ENCODE data around the gene RIOK3.

RIOK3 gene

GRCh38 chr18:23526501-23527063 is 73.5 kb downstream of the RIOK3 start:
- H3K4me3 Mint-ChIP-seq = no peak overlapping the region
- no peak for ATAC-seq
- peaks cover 25% of the 10 kb centered on the region for H3K4me1 Mint-ChIP-seq
- peaks cover 77% of the 10 kb centered on the region for H3K36me3 Mint-ChIP-seq
- no peaks in the 10 kb centered on the region for H3K9me3 Mint-ChIP-seq
- H3K27ac Mint-ChIP-seq = no peak overlapping the region
- H3K27me3 Mint-ChIP-seq = no peaks in the 10 kb centered on the region

DNA sequence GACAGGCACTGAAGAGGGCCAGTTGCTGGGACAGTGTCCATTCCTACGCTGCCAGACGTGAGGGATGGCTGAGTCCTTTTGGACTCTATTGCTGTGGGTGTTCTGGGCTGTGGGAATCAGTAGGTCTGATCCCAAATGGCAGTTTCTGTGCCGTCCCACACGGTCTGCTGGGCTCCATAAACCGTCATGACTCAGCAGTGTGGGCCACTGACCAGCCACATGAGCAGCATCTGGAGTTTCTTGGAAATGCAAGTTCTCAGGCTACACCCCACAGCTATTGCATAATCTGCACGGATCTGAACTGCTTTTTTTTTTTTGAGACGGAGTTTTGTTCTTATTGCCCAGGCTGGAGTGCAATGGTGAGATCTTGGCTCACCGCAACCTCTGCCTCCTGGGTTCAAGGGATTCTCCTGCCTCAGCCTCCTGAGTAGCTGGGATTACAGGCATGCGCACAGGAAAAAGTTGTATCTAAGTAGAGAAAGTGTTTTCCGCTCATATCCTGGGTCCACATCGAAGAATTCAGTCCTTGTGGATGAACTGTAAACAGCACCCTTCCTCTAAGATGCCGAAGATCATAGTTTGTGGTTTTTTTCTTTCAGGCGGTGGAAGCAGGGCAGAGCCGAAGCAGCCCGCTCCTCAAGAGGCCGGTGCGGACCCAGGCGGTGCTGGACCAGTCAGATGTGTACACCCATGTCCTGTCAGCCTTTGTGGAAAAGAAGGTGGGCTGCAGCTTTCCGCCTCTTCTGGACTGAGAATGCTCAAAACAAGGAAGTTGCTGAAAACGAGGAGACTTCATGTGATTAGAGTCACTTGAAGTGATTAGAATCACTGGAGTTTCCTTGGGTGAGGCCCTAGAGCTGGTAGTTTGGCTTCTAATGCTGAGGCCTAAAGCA is 75.7 kb downstream of the RIOK3 start:
- Mint-ChIP-seq H3K9me3 (no peaks in the 10 kb centered on the region), H3K4me3 (no peak overlapping the region), H3K36me3 (peaks cover 71% of the 10 kb centered on the region), H3K27ac (peak overlapping the region; percentile 51), H3K27me3 (no peaks in the 10 kb centered on the region), H3K4me1 (peaks cover 15% of the 10 kb centered on the region)
- ATAC-seq = no peak

- Mint-ChIP-seq H3K4me3 (no peak overlapping the region), H3K27ac (peak overlapping the region; percentile 51), H3K36me3 (peaks cover 68% of the 10 kb centered on the region), H3K27me3 (no peaks in the 10 kb centered on the region), H3K9me3 (no peaks in the 10 kb centered on the region), H3K4me1 (peaks cover 12% of the 10 kb centered on the region)
- ATAC-seq = peak; percentile 68
Measured at GRCh38 chr18:23529604-23530003, 76.5 kb downstream of the RIOK3 start.

- no peaks in the 10 kb centered on the region for H3K27me3 Mint-ChIP-seq
- peaks cover 12% of the 10 kb centered on the region for H3K4me1 Mint-ChIP-seq
- ATAC-seq = no peak
- H3K36me3 Mint-ChIP-seq = peaks cover 70% of the 10 kb centered on the region
- H3K9me3 Mint-ChIP-seq = no peaks in the 10 kb centered on the region
- peak overlapping the region; percentile 51 for H3K27ac Mint-ChIP-seq
- H3K4me3 Mint-ChIP-seq = no peak overlapping the region
Measured at GRCh38 chr18:23530195-23530594, 77.1 kb downstream of the RIOK3 start.

DNA sequence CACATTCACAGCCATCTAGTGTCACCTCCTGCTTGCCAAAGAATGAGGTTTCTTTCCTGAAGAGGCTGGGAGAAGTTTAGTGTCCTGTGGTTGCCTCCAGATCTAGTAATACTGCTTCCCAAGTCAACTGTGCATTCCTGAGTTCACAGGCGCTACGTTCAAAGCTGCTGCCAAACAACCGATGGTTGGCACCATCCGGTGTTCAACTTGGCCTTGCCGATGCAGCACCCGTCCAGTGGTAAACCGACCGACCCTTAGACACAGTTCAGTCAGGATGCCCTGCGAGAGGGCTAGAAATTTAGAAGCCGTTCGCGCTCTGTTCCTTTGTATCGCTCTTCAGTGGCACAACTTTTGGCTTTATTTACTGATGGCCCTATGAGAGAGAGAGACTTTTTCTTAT is 78.8 kb downstream of the RIOK3 start:
- Mint-ChIP-seq H3K36me3 (peaks cover 77% of the 10 kb centered on the region), H3K4me1 (peaks cover 12% of the 10 kb centered on the region), H3K4me3 (no peak overlapping the region), H3K27ac (peak overlapping the region; percentile 67), H3K27me3 (no peaks in the 10 kb centered on the region), H3K9me3 (no peaks in the 10 kb centered on the region)
- no peak for ATAC-seq
